Stimulated activated CD4-positive, alpha-beta T cell treated with anti-CD3 and anti-CD28 coated beads, Interleukin-2, amount 100 ng/mL, for 48 hours (primary cell): Measurements from ENCODE around the gene PEX5.
"Not testable (repeated sequence)": the region's sequence is repeated elsewhere in the genome, so short reads cannot be mapped to it uniquely, and the experiment has no call there.

Experiments used
- DNase-seq, 2 donors: peaks; one replicate each; pipeline ENCODE4 v3.0.0-alpha.2; 2020

PEX5 gene

DNA sequence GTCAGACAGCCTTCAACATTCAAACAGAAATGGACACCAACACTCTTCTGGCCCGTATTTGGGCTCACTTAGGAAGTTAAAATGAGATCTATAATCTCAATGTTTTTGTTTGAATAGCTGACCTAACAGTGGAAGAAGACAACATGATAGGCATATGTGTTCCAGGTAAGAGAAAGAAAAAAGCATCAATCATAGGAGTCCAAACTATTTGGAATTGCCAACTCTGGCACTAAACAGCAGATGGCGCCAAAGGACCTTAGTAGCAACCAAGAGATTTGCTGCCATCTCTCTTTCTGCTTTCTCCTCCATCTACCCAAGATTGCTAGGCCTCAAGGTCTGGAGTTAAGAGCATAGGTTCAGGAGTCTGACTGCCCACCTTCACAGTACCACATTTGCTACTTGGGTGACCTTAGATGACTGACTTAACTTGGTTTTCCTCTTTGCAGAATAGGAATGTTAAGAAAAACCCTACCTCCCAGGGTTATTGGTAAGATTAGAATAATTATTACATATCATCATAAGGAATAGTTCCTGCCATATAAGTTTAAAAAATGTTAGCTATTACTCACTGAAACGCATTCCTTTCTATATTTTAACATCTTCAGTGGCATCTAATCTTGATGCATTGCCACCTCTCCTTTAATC is 30.2 kb downstream of the PEX5 start:
- peak; percentile 71 for DNase-seq

DNA sequence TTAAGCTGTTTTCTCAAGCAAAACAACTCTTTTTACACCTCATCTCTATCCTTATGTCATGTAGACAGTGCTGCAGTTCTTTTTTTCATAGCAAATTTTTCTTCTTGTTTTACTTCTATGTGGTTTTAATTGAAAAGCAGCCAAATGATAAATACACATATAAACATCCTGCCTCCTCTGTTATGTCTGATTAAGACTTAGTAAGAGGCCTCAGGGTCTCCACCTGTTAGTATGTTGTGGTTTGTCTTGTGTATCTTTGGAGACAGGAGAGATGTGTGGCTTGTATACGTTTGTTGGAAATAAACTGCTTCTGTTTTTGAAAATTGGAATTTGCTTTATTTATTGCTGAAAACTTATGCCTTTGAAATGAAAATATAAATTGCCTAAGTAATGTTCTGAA is 32.0 kb downstream of the PEX5 start:
- DNase-seq = no peak

DNA sequence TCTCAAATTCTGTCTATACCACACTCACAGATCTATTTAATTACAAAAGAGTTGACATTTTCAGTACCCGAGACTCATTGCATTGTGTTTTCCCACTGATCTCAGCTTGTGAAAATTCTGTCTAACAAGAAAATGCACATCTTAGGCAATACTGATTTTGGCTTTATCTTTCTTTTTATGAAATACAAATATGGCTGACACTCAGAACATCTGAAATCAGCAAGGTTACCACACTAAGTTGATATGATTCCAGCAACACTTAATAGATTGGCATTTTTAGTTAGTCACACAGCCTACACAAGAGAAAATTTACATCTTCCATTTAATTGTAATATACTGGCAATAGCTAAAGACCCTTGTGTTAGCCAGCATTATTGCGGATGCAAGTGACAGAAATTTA is 40.3 kb downstream of the PEX5 start:
- no peak for DNase-seq

DNA sequence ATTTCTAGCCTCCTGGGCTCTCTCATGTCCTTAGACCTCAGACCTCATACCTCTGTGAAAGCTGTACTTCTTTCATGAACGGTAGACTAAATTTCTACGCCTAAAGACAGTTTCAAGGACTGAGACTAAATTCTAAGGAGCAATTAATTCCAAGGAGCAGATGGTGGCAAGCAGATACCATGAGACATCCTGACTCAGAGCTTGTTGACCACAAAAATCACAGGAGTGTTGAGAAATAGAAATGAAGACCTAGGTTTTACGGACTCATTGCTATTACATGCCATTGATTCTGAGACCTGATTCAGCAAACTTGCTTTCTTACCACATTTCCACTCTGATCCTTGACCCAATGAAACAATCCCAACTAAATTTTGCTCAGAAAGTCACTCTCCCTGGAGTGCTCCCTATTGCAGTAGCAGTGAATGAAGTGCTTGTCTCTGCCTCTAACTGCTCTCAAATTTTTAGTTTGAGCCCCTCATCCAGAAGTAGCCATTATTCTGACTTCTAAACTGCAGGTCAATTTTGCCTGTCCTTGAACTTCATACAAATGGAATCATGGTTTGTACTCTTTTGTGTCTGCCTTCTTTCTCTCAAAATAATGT is 52.0 kb downstream of the PEX5 start:
- DNase-seq = no peak

DNA sequence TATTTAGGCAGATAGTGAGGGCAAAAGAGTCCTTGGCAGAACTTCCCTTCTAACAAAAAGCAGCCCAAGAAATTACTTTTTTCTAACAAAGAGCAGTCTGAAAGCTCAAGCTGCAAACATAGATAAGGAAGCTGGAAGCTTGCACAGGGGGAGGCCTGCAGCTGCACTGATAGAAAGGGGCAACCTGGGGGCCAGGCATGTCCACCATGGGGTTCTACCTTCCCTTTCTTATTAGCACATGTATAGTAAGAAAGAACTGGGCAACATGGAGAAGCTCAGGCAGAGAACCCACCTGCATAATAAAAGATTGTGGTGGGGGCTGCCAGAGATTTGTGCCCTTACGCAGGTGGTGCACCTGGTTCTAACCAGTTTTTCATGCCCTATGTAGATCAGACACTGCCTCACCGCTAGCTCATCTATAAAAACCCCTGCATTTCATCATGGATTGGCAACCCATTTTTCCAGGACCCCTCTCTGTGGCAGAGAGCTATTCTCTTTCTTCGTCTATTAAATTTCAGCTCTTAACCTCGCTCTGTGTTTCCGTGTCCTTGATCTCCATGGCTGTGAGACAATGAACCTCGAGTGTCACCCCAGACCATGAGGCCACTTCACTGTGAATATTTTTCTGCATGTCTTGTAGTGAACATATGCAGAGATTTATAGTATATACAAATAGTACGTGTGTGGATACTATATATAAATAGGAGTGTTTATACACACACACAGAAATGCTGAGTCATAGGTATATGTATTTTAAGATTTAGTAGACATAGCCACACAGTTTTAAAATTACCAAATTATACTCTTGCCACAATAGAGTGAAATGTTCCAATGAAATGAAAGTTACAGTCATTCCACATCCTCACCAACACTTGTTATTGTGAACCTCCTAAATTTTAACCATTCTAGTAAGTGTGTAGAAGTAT is 53.0 kb downstream of the PEX5 start:
- no peak for DNase-seq

DNA sequence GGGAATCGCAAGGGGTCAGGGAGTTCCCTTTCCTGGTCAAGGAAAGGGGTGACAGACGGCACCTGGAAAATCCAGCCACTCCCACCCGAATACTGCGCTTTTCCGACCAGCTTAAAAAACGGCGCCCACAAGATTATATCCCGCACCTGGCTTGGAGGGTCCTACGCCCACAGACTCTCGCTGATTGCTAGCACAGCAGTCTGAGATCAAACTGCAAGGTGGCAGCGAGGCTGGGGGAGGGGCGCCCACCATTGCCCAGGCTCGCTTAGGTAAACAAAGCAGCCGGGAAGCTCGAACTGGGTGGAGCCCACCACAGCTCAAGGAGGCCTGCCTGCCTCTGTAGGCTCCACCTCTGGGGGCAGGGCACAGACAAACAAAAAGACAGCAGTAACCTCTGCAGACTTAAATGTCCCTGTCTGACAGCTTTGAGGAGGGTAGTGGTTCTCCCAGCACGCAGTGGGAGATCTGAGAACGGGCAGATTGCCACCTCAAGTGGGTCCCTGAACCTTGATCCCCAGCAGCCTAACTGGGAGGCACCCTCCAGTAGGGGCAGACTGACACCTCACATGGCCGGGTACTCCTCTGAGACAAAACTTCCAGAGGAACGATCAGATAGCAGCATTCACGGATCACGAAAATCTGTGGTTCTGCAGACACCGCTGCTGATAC is 62.0 kb downstream of the PEX5 start:
- DNase-seq = not testable (repeated sequence)

DNA sequence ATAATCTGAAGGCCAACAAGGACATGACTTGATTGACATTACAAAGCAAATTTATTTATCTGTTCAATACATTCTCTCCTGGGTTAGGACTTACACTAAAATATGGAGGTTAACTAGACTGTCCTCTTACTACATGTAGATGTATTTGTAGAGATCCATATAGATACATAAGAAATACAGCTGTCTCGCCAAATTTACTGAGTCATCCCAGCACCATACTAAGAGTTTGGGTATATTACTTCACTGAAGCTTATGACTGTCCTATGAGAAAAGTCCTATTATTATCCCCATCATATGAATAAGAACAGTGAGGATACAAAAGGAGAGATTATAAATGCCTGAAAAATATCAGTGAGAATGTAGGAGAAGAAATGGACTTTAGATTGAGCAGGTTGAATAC is 69.6 kb downstream of the PEX5 start:
- no peak for DNase-seq
